ENCODE measurements around the gene CLDN5.
A peak's percentile ranks its signal among the peaks of the same experiment; 100 is the strongest.

The CLDN5 gene

DNA sequence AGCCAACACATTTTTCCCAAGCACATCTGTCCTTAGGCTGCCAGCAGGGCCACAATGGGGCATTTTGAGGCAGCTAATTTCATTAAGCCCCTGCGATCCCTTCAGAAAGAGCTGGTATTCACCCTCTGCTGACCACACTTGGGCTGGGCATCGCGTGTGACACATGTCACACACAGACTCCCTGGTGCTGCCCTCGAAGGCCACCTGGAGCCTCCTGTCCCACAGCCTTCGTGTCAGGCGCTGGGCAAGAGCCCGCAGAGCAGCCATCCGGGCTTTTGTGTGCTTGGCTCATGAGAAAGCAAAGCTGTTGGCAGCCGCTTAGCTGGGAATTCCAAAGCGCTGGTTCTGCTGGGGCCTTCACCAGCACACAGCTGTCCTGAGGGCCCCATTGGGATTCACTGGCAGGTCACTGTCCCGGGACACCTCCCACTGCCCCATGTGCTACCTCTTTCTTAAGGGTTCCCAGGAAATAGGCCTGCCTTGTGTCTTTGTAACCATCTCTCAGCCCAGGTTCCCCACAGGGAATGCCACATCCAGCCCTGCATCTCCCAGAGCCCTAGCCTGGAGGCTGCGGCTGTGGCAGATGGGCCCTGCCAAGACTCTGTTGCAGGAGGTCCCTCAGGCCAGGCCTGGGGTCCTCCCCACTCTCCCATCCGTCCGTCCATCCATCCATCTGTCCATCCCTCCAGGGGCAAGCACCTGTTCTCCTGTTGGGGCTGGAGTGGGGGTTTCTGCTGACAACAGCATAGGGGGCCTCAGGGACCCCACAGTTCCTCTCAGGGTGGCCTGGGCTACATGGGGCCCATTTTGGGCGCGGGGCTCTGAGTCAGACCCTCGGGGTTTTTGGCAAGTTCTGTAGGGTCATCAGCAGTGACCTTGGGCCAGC is 4.9 kb downstream of the CLDN5 start:
- TF ChIP-seq GLIS2 (tag by site-specific recombination; IDR thresholded peaks at IDR 0.05) (peak; percentile 17; the same call in 1 of the 2 replicates), ZBTB8A (tag by site-specific recombination; IDR thresholded peaks at IDR 0.05) (no peak)
- Histone ChIP-seq H3K4me1 (ENCODE audit: control insufficient read depth, insufficient read depth, low read length) (no peaks in the 10 kb centered on the region), H3K9me3 (ENCODE audit: control insufficient read depth, insufficient read depth, low read depth, low read length) (no peaks in the 10 kb centered on the region), H3K36me3 (ENCODE audit: control insufficient read depth in 2 of 2, insufficient read depth in 1 of 2, low read length in 2 of 2) (peaks cover 0 to 77% of the 10 kb centered on the region in 2 experiments; a peak in 1 of 3 replicates), H3K4me3 (ENCODE audit: low read depth, low read length) (no peak overlapping the region), H3K27ac (ENCODE audit: extremely low read depth, low read depth, low read length) (no peak overlapping the region)
- CTCF ChIA-PET, result no interaction called here
- POLR2A ChIA-PET, result no interaction called here

DNA sequence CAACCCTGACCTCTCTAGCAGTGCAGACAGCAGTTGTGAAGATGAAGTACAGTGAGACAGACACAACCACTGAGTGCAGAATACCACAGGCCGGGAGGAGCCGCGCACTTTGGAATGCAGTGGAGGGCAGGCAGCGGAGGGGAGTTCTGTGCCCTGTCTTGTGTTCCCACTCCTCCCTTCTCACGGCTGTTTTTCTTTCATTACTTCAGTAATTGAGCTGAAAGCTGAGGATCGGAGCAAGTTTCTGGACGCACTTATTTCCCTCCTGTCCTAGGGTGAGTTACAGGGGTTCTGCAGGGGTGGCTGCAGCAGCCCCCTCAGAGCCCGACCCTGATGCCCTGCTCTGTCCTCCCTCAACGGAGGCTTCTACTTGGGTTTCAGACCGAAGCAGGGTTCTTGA is 5.6 kb downstream of the CLDN5 start:
- ChIA-PET POLR2A (no interaction called here), CTCF (no interaction called here)
- no peaks in the 10 kb centered on the region for H3K4me1 ChIP-seq (ENCODE audit: control insufficient read depth, insufficient read depth, low read length)
- H3K36me3 ChIP-seq (ENCODE audit: control insufficient read depth in 2 of 2, insufficient read depth in 1 of 2, low read length in 2 of 2), result peaks cover 5 to 80% of the 10 kb centered on the region in 2 experiments; a peak in 2 of 3 replicates
- TF ChIP-seq ZNF239 (tag by site-specific recombination; IDR thresholded peaks at IDR 0.05), result no peak
- TF ChIP-seq ZNF302 (tag by site-specific recombination; IDR thresholded peaks at IDR 0.05; ENCODE audit: low read depth), result no peak
- TF ChIP-seq ZBTB10 (tag by site-specific recombination; IDR thresholded peaks at IDR 0.05), result no peak
- TF ChIP-seq WT1 (tag by site-specific recombination; IDR thresholded peaks at IDR 0.05), result no peak
- TF ChIP-seq ZNF211 (tag by site-specific recombination; IDR thresholded peaks at IDR 0.05; ENCODE audit: low read depth), result no peak
- no peak for TF ChIP-seq ZNF521 (tag by site-specific recombination; IDR thresholded peaks at IDR 0.05)
- TF ChIP-seq ZNF639 (tag by site-specific recombination; IDR thresholded peaks at IDR 0.05), result no peak
- no peak for TF ChIP-seq ZNF621 (tag by site-specific recombination; IDR thresholded peaks at IDR 0.05)
- no peak for TF ChIP-seq YY1 (tag by site-specific recombination; IDR thresholded peaks at IDR 0.05)
- TF ChIP-seq ZNF626 (tag by site-specific recombination; IDR thresholded peaks at IDR 0.05), result no peak
- no peaks in the 10 kb centered on the region for H3K9me3 ChIP-seq (ENCODE audit: control insufficient read depth, insufficient read depth, low read depth, low read length)
- no peak overlapping the region for H3K27ac ChIP-seq (ENCODE audit: extremely low read depth, low read depth, low read length)
- H3K4me3 ChIP-seq (ENCODE audit: low read depth, low read length), result no peak overlapping the region

DNA sequence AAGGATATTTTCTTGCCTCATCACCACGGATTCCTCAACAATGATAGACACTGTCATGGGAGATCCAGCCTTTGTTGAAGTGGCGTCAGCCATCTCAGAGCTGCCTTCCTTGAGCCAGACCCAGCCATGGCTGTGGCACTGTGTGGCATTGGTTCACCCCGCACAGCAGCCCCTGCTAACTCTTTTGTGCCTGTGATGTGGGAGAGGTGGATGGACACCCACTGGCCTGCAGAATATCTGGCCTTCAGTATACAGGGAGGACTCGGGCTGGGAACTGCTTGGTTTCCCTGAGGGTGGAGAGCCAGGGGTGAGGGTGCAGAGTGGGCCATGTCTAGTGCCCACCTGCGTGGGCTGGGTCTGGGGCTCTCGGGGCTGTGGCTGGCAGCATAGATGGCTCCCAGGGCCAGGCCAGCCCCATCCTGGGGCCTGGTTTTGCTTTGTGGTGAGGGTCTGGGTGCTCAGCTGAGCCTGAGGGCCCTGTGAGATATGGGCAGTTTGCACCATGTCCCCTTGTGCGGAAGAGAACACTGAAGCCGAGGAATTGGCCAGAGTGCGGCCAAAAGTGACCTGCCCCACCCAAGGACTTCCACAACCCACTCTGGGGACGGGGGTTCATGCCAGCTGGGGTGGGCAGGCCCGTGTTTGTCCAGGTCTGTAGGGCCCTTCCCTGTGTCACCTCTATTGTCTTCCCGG is 6.1 kb downstream of the CLDN5 start:
- Histone ChIP-seq H3K27ac (ENCODE audit: extremely low read depth, low read depth, low read length) (no peak overlapping the region), H3K9me3 (ENCODE audit: control insufficient read depth, insufficient read depth, low read depth, low read length) (no peaks in the 10 kb centered on the region), H3K4me1 (ENCODE audit: control insufficient read depth, insufficient read depth, low read length) (no peaks in the 10 kb centered on the region), H3K4me3 (ENCODE audit: low read depth, low read length) (no peak overlapping the region), H3K36me3 (ENCODE audit: control insufficient read depth in 2 of 2, insufficient read depth in 1 of 2, low read length in 2 of 2) (peaks cover 11 to 84% of the 10 kb centered on the region in 2 experiments; a peak in 2 of 3 replicates)
- CTCF ChIA-PET, result no interaction called here
- POLR2A ChIA-PET, result no interaction called here
- TF ChIP-seq, protein P1, sequence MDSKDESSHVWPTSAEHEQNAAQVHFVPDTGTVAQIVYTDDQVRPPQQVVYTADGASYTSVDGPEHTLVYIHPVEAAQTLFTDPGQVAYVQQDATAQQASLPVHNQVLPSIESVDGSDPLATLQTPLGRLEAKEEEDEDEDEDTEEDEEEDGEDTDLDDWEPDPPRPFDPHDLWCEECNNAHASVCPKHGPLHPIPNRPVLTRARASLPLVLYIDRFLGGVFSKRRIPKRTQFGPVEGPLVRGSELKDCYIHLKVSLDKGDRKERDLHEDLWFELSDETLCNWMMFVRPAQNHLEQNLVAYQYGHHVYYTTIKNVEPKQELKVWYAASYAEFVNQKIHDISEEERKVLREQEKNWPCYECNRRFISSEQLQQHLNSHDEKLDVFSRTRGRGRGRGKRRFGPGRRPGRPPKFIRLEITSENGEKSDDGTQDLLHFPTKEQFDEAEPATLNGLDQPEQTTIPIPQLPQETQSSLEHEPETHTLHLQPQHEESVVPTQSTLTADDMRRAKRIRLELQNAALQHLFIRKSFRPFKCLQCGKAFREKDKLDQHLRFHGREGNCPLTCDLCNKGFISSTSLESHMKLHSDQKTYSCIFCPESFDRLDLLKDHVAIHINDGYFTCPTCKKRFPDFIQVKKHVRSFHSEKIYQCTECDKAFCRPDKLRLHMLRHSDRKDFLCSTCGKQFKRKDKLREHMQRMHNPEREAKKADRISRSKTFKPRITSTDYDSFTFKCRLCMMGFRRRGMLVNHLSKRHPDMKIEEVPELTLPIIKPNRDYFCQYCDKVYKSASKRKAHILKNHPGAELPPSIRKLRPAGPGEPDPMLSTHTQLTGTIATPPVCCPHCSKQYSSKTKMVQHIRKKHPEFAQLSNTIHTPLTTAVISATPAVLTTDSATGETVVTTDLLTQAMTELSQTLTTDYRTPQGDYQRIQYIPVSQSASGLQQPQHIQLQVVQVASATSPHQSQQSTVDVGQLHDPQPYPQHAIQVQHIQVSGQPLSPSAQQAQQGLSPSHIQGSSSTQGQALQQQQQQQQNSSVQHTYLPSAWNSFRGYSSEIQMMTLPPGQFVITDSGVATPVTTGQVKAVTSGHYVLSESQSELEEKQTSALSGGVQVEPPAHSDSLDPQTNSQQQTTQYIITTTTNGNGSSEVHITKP (tag by site-specific recombination; IDR thresholded peaks at IDR 0.05), result no peak
- no peak for TF ChIP-seq KLF10 (tag by site-specific recombination; IDR thresholded peaks at IDR 0.05)
- no peak for TF ChIP-seq ZNF18 (tag by site-specific recombination; IDR thresholded peaks at IDR 0.05)
- TF ChIP-seq ZNF843 (tag by site-specific recombination; IDR thresholded peaks at IDR 0.05), result no peak
- TF ChIP-seq ZNF544 (tag by site-specific recombination; IDR thresholded peaks at IDR 0.05), result no peak
- TF ChIP-seq, protein P2, sequence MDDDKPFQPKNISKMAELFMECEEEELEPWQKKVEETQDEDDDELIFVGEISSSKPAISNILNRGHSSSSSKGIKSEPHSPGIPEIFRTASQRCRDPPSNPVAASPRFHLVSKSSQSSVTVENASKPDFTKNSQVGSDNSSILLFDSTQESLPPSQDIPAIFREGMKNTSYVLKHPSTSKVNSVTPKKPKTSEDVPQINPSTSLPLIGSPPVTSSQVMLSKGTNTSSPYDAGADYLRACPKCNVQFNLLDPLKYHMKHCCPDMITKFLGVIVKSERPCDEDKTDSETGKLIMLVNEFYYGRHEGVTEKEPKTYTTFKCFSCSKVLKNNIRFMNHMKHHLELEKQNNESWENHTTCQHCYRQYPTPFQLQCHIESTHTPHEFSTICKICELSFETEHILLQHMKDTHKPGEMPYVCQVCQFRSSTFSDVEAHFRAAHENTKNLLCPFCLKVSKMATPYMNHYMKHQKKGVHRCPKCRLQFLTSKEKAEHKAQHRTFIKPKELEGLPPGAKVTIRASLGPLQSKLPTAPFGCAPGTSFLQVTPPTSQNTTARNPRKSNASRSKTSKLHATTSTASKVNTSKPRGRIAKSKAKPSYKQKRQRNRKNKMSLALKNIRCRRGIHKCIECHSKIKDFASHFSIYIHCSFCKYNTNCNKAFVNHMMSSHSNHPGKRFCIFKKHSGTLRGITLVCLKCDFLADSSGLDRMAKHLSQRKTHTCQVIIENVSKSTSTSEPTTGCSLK (tag by site-specific recombination; IDR thresholded peaks at IDR 0.05), result no peak
